ENCODE results near the gene UBE2E1. TPM values are rescaled to one million over a fixed set of nuclear protein-coding genes. Genes with fewer than 3 reads are reported as not detected.

UBE2E1 gene
- total and polyA plus RNA-seq, 4 donors, result 6.6 to 31.8 (median 25.4) TPM

- TF ChIP-seq YY1 (IDR thresholded peaks at IDR 0.05), result no peak
- TF ChIP-seq ZBTB33 (IDR thresholded peaks at IDR 0.05), result no peak
- no peak for TF ChIP-seq NR2F2 (IDR thresholded peaks at IDR 0.05)
- no peak for TF ChIP-seq JUND (IDR thresholded peaks at IDR 0.05)
- TF ChIP-seq TAF1 (conservative IDR thresholded peaks at IDR 0.05), result no peak
- TF ChIP-seq RXRA (IDR thresholded peaks at IDR 0.05), result no peak
- no peak for TF ChIP-seq GABPA (IDR thresholded peaks at IDR 0.05 in 1 of 2, conservative IDR thresholded peaks at IDR 0.05 in 1 of 2)
- TF ChIP-seq EGR1 (IDR thresholded peaks at IDR 0.05; ENCODE audit: low read depth in 2 of 2), result no peak
- TF ChIP-seq CTCF (IDR thresholded peaks at IDR 0.05; ENCODE audit: low read depth, low read length, missing input control), result no peak
- TF ChIP-seq REST (IDR thresholded peaks at IDR 0.05), result no peak
- DNase-seq (ENCODE audit: low spot score), result no peak
- Histone ChIP-seq H3K27me3 (ENCODE audit: control insufficient read depth in 4 of 4, insufficient read depth in 4 of 4, low read length in 3 of 4) (no peaks in the 10 kb centered on the region), H3K9me3 (ENCODE audit: control insufficient read depth in 4 of 4, low read length in 3 of 4) (no peaks in the 10 kb centered on the region), H3K36me3 (ENCODE audit: control insufficient read depth in 4 of 4, insufficient read depth in 3 of 4, low read depth in 1 of 4, low read length in 3 of 4) (no peaks in the 10 kb centered on the region), H3K4me3 (ENCODE audit: low read depth in 1 of 3, low read length in 3 of 3) (no peak overlapping the region), H3K9ac (ENCODE audit: low read depth in 1 of 2, low read length in 2 of 2) (no peak overlapping the region), H3K4me1 (ENCODE audit: control insufficient read depth in 4 of 4, insufficient read depth in 4 of 4, low read length in 3 of 4) (peaks cover 0 to 5% (median 4%) of the 10 kb centered on the region in 4 donors), H3K27ac (ENCODE audit: low read depth in 1 of 2, low read length in 2 of 2) (no peak overlapping the region)
- WGBS, result 86% methylated on average over 4 of the region's 4 CpGs
These were observed 126.8 kb downstream of the UBE2E1 start for GRCh38 chr3:23932571-23932970.

GRCh38 chr3:23934253-23934652, 128.5 kb downstream of the UBE2E1 start:
- no peak overlapping the region for H3K9ac ChIP-seq (ENCODE audit: low read depth in 1 of 2, low read length in 2 of 2)
- H3K27ac ChIP-seq (ENCODE audit: low read depth in 1 of 2, low read length in 2 of 2), result no peak overlapping the region
- WGBS, result 68% methylated on average over 4 of the region's 4 CpGs
- H3K9me3 ChIP-seq (ENCODE audit: control insufficient read depth in 4 of 4, low read length in 3 of 4), result peaks cover 0 to 2% (median 0%) of the 10 kb centered on the region in 4 donors
- no peak for DNase-seq (ENCODE audit: low spot score)
- no peaks in the 10 kb centered on the region for H3K4me1 ChIP-seq (ENCODE audit: control insufficient read depth in 4 of 4, insufficient read depth in 4 of 4, low read length in 3 of 4)
- H3K36me3 ChIP-seq (ENCODE audit: control insufficient read depth in 4 of 4, insufficient read depth in 3 of 4, low read depth in 1 of 4, low read length in 3 of 4), result no peaks in the 10 kb centered on the region
- TF ChIP-seq ATF3 (IDR thresholded peaks at IDR 0.05), result no peak
- TF ChIP-seq EGR1 (IDR thresholded peaks at IDR 0.05; ENCODE audit: low read depth in 2 of 2), result no peak
- no peak for TF ChIP-seq ZBTB33 (IDR thresholded peaks at IDR 0.05)
- H3K4me3 ChIP-seq (ENCODE audit: low read depth in 1 of 3, low read length in 3 of 3), result no peak overlapping the region
- no peaks in the 10 kb centered on the region for H3K27me3 ChIP-seq (ENCODE audit: control insufficient read depth in 4 of 4, insufficient read depth in 4 of 4, low read length in 3 of 4)

Measured in liver (tissue), 9 donors.